Measurements from ENCODE around the gene ZNF275. TPM values are rescaled to one million over a fixed set of nuclear protein-coding genes. Genes with fewer than 3 reads are reported as not detected.
A peak's percentile ranks its signal among the peaks of the same experiment; 100 is the strongest.

Gene ZNF275
- total RNA-seq, 1 donor from 2014 or later = 7.5 TPM

- H3K27ac Mint-ChIP-seq = no peak overlapping the region
- Histone ChIP-seq H3K27ac (no peak overlapping the region), H3K79me2 (ENCODE audit: low read depth) (peaks cover 17% of the 10 kb centered on the region), H3K9me3 (ENCODE audit: low read depth) (no peaks in the 10 kb centered on the region), H3K4me1 (no peaks in the 10 kb centered on the region), H2AFZ (replicated peaks) (no peak overlapping the region), H3K9ac (no peak overlapping the region), H3K36me3 (no peaks in the 10 kb centered on the region), H3F3A (ENCODE audit: low read depth) (no peaks in the 10 kb centered on the region), H3K4me2 (peak overlapping the region; percentile 76), H4K20me1 (ENCODE audit: low read depth) (peaks cover 3% of the 10 kb centered on the region), H3K27me3 (peaks cover 10% of the 10 kb centered on the region), H3K4me3 (peak overlapping the region; percentile 74)
- DNase-seq (ENCODE audit: low spot score) = no peak
- TF ChIP-seq CTCF (IDR thresholded peaks at IDR 0.05) (no peak), EZH2phosphoT487 (IDR thresholded peaks at IDR 0.05) (no peak), EZH2 (IDR thresholded peaks at IDR 0.05) (no peak)
- peak overlapping the region; percentile 90 for H3K4me3 Mint-ChIP-seq
- H3K9me3 Mint-ChIP-seq = peaks cover 16% of the 10 kb centered on the region
- peaks cover 3% of the 10 kb centered on the region for H3K27me3 Mint-ChIP-seq (ENCODE audit: insufficient read depth, low read depth)
- peaks cover 5% of the 10 kb centered on the region for H3K36me3 Mint-ChIP-seq
- peaks cover 8% of the 10 kb centered on the region for H3K4me1 Mint-ChIP-seq
Measured at GRCh38 chrX:153333266-153333665, 687 bp upstream of the ZNF275 start.

GRCh38 chrX:153334654-153335295 lies 822 bp downstream of the ZNF275 start:
- peaks cover 8% of the 10 kb centered on the region for H3K4me1 Mint-ChIP-seq
- Histone ChIP-seq H3K36me3 (no peaks in the 10 kb centered on the region), H3F3A (ENCODE audit: low read depth) (no peaks in the 10 kb centered on the region), H3K79me2 (ENCODE audit: low read depth) (peaks cover 17% of the 10 kb centered on the region), H3K4me1 (no peaks in the 10 kb centered on the region), H3K4me3 (peak overlapping the region; percentile 74), H3K9me3 (ENCODE audit: low read depth) (no peaks in the 10 kb centered on the region), H3K4me2 (peak overlapping the region; percentile 76), H3K27me3 (peaks cover 10% of the 10 kb centered on the region), H2AFZ (replicated peaks) (peak overlapping the region; percentile 85), H3K27ac (no peak overlapping the region), H3K9ac (peak overlapping the region; percentile 70), H4K20me1 (ENCODE audit: low read depth) (peaks cover 4% of the 10 kb centered on the region)
- H3K9me3 Mint-ChIP-seq = peaks cover 19% of the 10 kb centered on the region
- no peak for TF ChIP-seq EZH2 (IDR thresholded peaks at IDR 0.05)
- no peak for TF ChIP-seq EZH2phosphoT487 (IDR thresholded peaks at IDR 0.05)
- TF ChIP-seq CTCF (IDR thresholded peaks at IDR 0.05) = no peak
- no peak for DNase-seq (ENCODE audit: low spot score)
- H3K4me3 Mint-ChIP-seq = peak overlapping the region; percentile 91
- peaks cover 13% of the 10 kb centered on the region for H3K36me3 Mint-ChIP-seq
- H3K27ac Mint-ChIP-seq = no peak overlapping the region
- H3K27me3 Mint-ChIP-seq (ENCODE audit: insufficient read depth, low read depth) = peaks cover 3% of the 10 kb centered on the region

GRCh38 chrX:153336121-153336894 lies 2.4 kb downstream of the ZNF275 start:
- Mint-ChIP-seq H3K27me3 (ENCODE audit: insufficient read depth, low read depth) (no peaks in the 10 kb centered on the region), H3K9me3 (peaks cover 23% of the 10 kb centered on the region), H3K36me3 (peaks cover 20% of the 10 kb centered on the region), H3K4me3 (peak overlapping the region; percentile 91), H3K27ac (no peak overlapping the region), H3K4me1 (peaks cover 8% of the 10 kb centered on the region)
- Histone ChIP-seq H3K9me3 (ENCODE audit: low read depth) (no peaks in the 10 kb centered on the region), H3K9ac (no peak overlapping the region), H4K20me1 (ENCODE audit: low read depth) (peaks cover 7% of the 10 kb centered on the region), H3K4me1 (no peaks in the 10 kb centered on the region), H3K27me3 (peaks cover 10% of the 10 kb centered on the region), H3K36me3 (peaks cover 3% of the 10 kb centered on the region), H3K4me3 (no peak overlapping the region), H3K4me2 (no peak overlapping the region), H3K79me2 (ENCODE audit: low read depth) (peaks cover 17% of the 10 kb centered on the region), H2AFZ (replicated peaks) (no peak overlapping the region), H3F3A (ENCODE audit: low read depth) (no peaks in the 10 kb centered on the region), H3K27ac (no peak overlapping the region)
- TF ChIP-seq EZH2phosphoT487 (IDR thresholded peaks at IDR 0.05) (no peak), CTCF (IDR thresholded peaks at IDR 0.05) (no peak), EZH2 (IDR thresholded peaks at IDR 0.05) (no peak)
- no peak for DNase-seq (ENCODE audit: low spot score)
